ENCODE measurements around the gene TMEM131L.

TMEM131L gene

GRCh38 chr4:153501578-153501977, 35.4 kb downstream of the TMEM131L start:
- H3K36me3 ChIP-seq (ENCODE audit: control insufficient read depth, low read length) = peaks cover 95% of the 10 kb centered on the region
- H3K9me3 ChIP-seq (ENCODE audit: control insufficient read depth, insufficient read depth, low read length) = no peaks in the 10 kb centered on the region
- H3K79me2 ChIP-seq (ENCODE audit: control insufficient read depth, low read length) = peaks cover 100% of the 10 kb centered on the region
- peaks cover 65% of the 10 kb centered on the region for H4K20me1 ChIP-seq (ENCODE audit: control insufficient read depth, insufficient read depth, low read depth, low read length)
- peaks cover 56% of the 10 kb centered on the region for H3F3A ChIP-seq (ENCODE audit: control insufficient read depth, insufficient read depth)
- no peak overlapping the region for H3K4me3 ChIP-seq (ENCODE audit: low read length)
- no peak overlapping the region for H3K4me2 ChIP-seq (ENCODE audit: low read length)
- no peaks in the 10 kb centered on the region for H3K9me2 ChIP-seq (replicated peaks; ENCODE audit: control insufficient read depth, low read length)
- no peaks in the 10 kb centered on the region for H3K27me3 ChIP-seq (ENCODE audit: control insufficient read depth, low read length)
- H3K4me1 ChIP-seq (ENCODE audit: control insufficient read depth, low read length) = peaks cover 69% of the 10 kb centered on the region
- TF ChIP-seq EZH2phosphoT487 (IDR thresholded peaks at IDR 0.05; ENCODE audit: borderline replicate concordance, low read length) (no peak), CTCF (IDR thresholded peaks at IDR 0.05; ENCODE audit: low read depth, low read length, poor library complexity, severe bottlenecking) (no peak)
- no peak overlapping the region for H3K27ac ChIP-seq (ENCODE audit: low read depth, low read length)

GRCh38 chr4:153502584-153502983, 36.4 kb downstream of the TMEM131L start:
- H3K27ac ChIP-seq (ENCODE audit: low read depth, low read length) = no peak overlapping the region
- H3K36me3 ChIP-seq (ENCODE audit: control insufficient read depth, low read length) = peaks cover 94% of the 10 kb centered on the region
- no peak overlapping the region for H3K4me3 ChIP-seq (ENCODE audit: low read length)
- no peak overlapping the region for H3K4me2 ChIP-seq (ENCODE audit: low read length)
- H3K9me3 ChIP-seq (ENCODE audit: control insufficient read depth, insufficient read depth, low read length) = no peaks in the 10 kb centered on the region
- H3K4me1 ChIP-seq (ENCODE audit: control insufficient read depth, low read length) = peaks cover 67% of the 10 kb centered on the region
- no peak for TF ChIP-seq EZH2phosphoT487 (IDR thresholded peaks at IDR 0.05; ENCODE audit: borderline replicate concordance, low read length)
- no peak for TF ChIP-seq CTCF (IDR thresholded peaks at IDR 0.05; ENCODE audit: low read depth, low read length, poor library complexity, severe bottlenecking)
- no peaks in the 10 kb centered on the region for H3K27me3 ChIP-seq (ENCODE audit: control insufficient read depth, low read length)
- no peaks in the 10 kb centered on the region for H3K9me2 ChIP-seq (replicated peaks; ENCODE audit: control insufficient read depth, low read length)
- H3F3A ChIP-seq (ENCODE audit: control insufficient read depth, insufficient read depth) = peaks cover 47% of the 10 kb centered on the region
- peaks cover 71% of the 10 kb centered on the region for H4K20me1 ChIP-seq (ENCODE audit: control insufficient read depth, insufficient read depth, low read depth, low read length)
- peaks cover 100% of the 10 kb centered on the region for H3K79me2 ChIP-seq (ENCODE audit: control insufficient read depth, low read length)

DNA sequence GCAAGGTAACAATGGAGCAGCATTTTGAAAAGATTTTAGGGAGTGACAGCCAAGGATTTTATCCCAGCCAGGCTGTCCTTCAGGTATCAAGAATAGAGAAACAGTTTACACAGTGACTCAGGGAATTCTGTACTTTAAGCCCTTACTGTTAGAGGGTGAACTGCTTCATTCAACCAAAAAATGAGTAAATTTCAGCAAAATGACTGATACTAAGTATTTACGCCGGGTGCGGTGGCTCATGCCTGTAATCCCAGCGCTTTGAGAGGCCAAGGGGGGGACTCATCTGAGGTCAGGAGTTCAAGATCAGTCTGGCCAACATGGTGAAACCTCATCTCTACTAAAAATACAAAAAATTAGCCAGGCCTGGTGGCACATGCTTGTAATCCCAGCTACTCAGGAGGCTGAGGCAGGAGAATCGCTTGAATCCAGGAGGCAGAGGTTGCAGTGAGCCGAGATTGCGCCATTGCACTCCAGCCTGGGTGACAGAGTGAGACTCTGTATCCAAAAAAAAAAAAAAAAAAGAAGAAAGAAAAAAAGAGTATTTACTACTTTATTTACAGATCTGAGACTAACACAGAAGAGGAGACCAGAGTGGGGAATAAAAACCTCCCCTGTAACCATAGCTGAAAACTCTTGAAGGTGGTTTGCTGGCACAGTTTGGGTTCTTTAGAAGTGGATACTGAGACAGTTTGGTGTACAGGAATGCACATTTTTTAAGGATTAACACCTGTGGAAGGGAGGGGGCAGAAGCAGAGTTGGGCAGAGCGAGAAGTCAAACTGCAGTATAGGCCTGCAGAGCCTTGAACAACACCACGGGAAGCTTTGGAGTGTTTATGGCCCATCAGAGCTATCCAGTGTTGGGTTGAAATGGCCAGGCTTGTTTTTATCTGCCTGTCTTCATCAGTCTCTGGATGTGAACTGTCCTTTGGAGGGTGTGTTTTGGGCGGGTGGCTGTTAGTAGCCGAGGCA, 40.5 kb downstream of the TMEM131L start:
- Histone ChIP-seq H3K9me3 (ENCODE audit: control insufficient read depth, insufficient read depth, low read length) (no peaks in the 10 kb centered on the region), H3K4me2 (ENCODE audit: low read length) (no peak overlapping the region), H3K79me2 (ENCODE audit: control insufficient read depth, low read length) (peaks cover 100% of the 10 kb centered on the region), H3F3A (ENCODE audit: control insufficient read depth, insufficient read depth) (peaks cover 49% of the 10 kb centered on the region), H3K4me1 (ENCODE audit: control insufficient read depth, low read length) (peaks cover 75% of the 10 kb centered on the region), H3K27me3 (ENCODE audit: control insufficient read depth, low read length) (no peaks in the 10 kb centered on the region), H3K4me3 (ENCODE audit: low read length) (no peak overlapping the region), H4K20me1 (ENCODE audit: control insufficient read depth, insufficient read depth, low read depth, low read length) (peaks cover 60% of the 10 kb centered on the region), H3K36me3 (ENCODE audit: control insufficient read depth, low read length) (peaks cover 95% of the 10 kb centered on the region), H3K27ac (ENCODE audit: low read depth, low read length) (no peak overlapping the region), H3K9me2 (replicated peaks; ENCODE audit: control insufficient read depth, low read length) (no peaks in the 10 kb centered on the region)
- TF ChIP-seq EZH2phosphoT487 (IDR thresholded peaks at IDR 0.05; ENCODE audit: borderline replicate concordance, low read length) = no peak
- TF ChIP-seq CTCF (IDR thresholded peaks at IDR 0.05; ENCODE audit: low read depth, low read length, poor library complexity, severe bottlenecking) = no peak
